Neural progenitor cell (in vitro differentiated cells): Measurements from ENCODE around the gene MSLN. TPM values are rescaled to one million over a fixed set of nuclear protein-coding genes. Genes with fewer than 3 reads are reported as not detected.
"Not testable (repeated sequence)": the region's sequence is repeated elsewhere in the genome, so short reads cannot be mapped to it uniquely, and the experiment has no call there.

Experiments
- DNase-seq: peaks from one replicate; pipeline ENCODE4 v3.0.0-alpha.2; 2016; ENCODE audit warnings: low spot score
- H2AFZ ChIP-seq: fragments of 200-600 bp; sonication (generic); replicated peaks from 2 replicates; pipeline ENCODE4 v1.6.1; 2016; ENCODE audit warnings: antibody characterized with exemption
- H3F3A ChIP-seq: fragments of 200-600 bp; sonication (generic); 2 replicates; pipeline ENCODE4 v1.6.1; 2016; ENCODE audit warnings: antibody characterized with exemption, low read depth
- H3K27ac ChIP-seq: fragments of 200-600 bp; sonication (generic); 2 replicates; pipeline ENCODE4 v1.5.1; 2016; ENCODE audit warnings: mild to moderate bottlenecking
- H3K27me3 ChIP-seq: fragments of 200-600 bp; sonication (generic); 2 replicates; pipeline ENCODE4 v1.6.1; 2016; ENCODE audit warnings: mild to moderate bottlenecking, moderate library complexity
- H3K36me3 ChIP-seq: fragments of 200-600 bp; sonication (generic); 2 replicates; pipeline ENCODE4 v1.5.1; 2016
- H3K4me1 ChIP-seq: fragments of 200-600 bp; sonication (generic); 2 replicates; pipeline ENCODE4 v1.6.1; 2016; ENCODE audit warnings: mixed run types
- H3K4me2 ChIP-seq: fragments of 200-600 bp; sonication (generic); 2 replicates; pipeline ENCODE4 v1.6.1; 2016
- H3K4me3 ChIP-seq: fragments of 200-600 bp; sonication (generic); 2 replicates; pipeline ENCODE4 v1.5.1; 2016
- H3K79me2 ChIP-seq: fragments of 200-600 bp; sonication (generic); 2 replicates; pipeline ENCODE4 v1.6.1; 2016; ENCODE audit warnings: low read depth
- H3K9ac ChIP-seq: fragments of 200-600 bp; sonication (generic); 2 replicates; pipeline ENCODE4 v1.6.1; 2016
- H3K9me3 ChIP-seq: fragments of 200-600 bp; sonication (generic); 2 replicates; pipeline ENCODE4 v1.5.1; 2016; ENCODE audit warnings: low read depth
- H4K20me1 ChIP-seq: fragments of 200-600 bp; sonication (generic); 2 replicates; pipeline ENCODE4 v1.6.1; 2016; ENCODE audit warnings: low read depth
- H3K27ac Mint-ChIP-seq: 3 replicates; pipeline ENCODE4 v1.8.0; 2021; ENCODE audit warnings: mixed read lengths
- H3K27me3 Mint-ChIP-seq: 2 replicates; pipeline ENCODE4 v1.8.0; 2022; ENCODE audit warnings: low read depth, mild to moderate bottlenecking, inconsistent platforms, moderate library complexity, mixed read lengths; ENCODE audit not compliant: insufficient read depth
- H3K36me3 Mint-ChIP-seq: 3 replicates; pipeline ENCODE4 v1.8.0; 2021; ENCODE audit warnings: mixed read lengths
- H3K4me1 Mint-ChIP-seq: 3 replicates; pipeline ENCODE4 v1.8.0; 2021; ENCODE audit warnings: mixed read lengths
- H3K4me3 Mint-ChIP-seq: 3 replicates; pipeline ENCODE4 v1.8.0; 2021; ENCODE audit warnings: mild to moderate bottlenecking, moderate library complexity, mixed read lengths
- H3K9me3 Mint-ChIP-seq: 3 replicates; pipeline ENCODE4 v1.8.0; 2020; ENCODE audit warnings: mixed read lengths
- CTCF ChIP-seq: fragments of 200-600 bp; sonication (generic); IDR thresholded peaks from 2 replicates; pipeline ENCODE4 v1.5.1; 2017; ENCODE audit warnings: antibody characterized with exemption, mild to moderate bottlenecking
- EZH2 ChIP-seq: fragments of 200-600 bp; sonication (generic); IDR thresholded peaks from 2 replicates; pipeline ENCODE4 v1.6.1; 2017; ENCODE audit warnings: antibody characterized with exemption, mild to moderate bottlenecking, moderate library complexity
- EZH2phosphoT487 ChIP-seq: fragments of 200-600 bp; sonication (generic); IDR thresholded peaks from 2 replicates; pipeline ENCODE4 v1.6.1; 2017; ENCODE audit warnings: antibody characterized with exemption
- total RNA-seq: library from RNA; depleted of rRNA; stranded (reverse); fragments of >200 nt; gene quantifications from 2 replicates; pipeline ENCODE4 v1.2.3, GENCODE V29; 2015; ENCODE audit warnings: low replicate concordance

Gene MSLN
- total RNA-seq, 1 donor from 2014 or later: 0.82 TPM

GRCh38 chr16:740459-740763, 20.1 kb upstream of the MSLN start:
- H3K9ac ChIP-seq: peak overlapping the region; percentile 71

GRCh38 chr16:740764-741505, 19.6 kb upstream of the MSLN start, which contains the start of gene CIAO3:
CIAO3 (minus strand) TSS chr16:740997; CDS start chr16:740985, 12 bp downstream.
- H3K36me3 Mint-ChIP-seq: peaks cover 2% of the 10 kb centered on the region
- H3K27me3 Mint-ChIP-seq: peaks cover 3% of the 10 kb centered on the region
- no peaks in the 10 kb centered on the region for H3K36me3 ChIP-seq
- peak within 1 kb of the TSS; percentile 90 for H3K4me3 Mint-ChIP-seq
- H2AFZ ChIP-seq: peak within 1 kb of the TSS; percentile 83
- peaks cover 4% of the 10 kb centered on the region for H3F3A ChIP-seq
- H3K4me1 ChIP-seq: peaks cover 5% of the 10 kb centered on the region
- H3K4me1 Mint-ChIP-seq: peaks cover 8% of the 10 kb centered on the region
- peak; percentile 97 for DNase-seq
- peaks cover 8% of the 10 kb centered on the region for H3K79me2 ChIP-seq
- H3K27me3 ChIP-seq: no peaks in the 10 kb centered on the region
- no peaks in the 10 kb centered on the region for H3K9me3 ChIP-seq
- no peak within 1 kb of the TSS for H3K27ac Mint-ChIP-seq
- peak within 1 kb of the TSS; percentile 95 for H3K4me3 ChIP-seq
- no peak within 1 kb of the TSS for H3K27ac ChIP-seq
- H4K20me1 ChIP-seq: no peaks in the 10 kb centered on the region
- H3K4me2 ChIP-seq: peak within 1 kb of the TSS; percentile 98
- H3K9me3 Mint-ChIP-seq: no peaks in the 10 kb centered on the region
- H3K9ac ChIP-seq: peak within 1 kb of the TSS; percentile 71
- no peak for TF ChIP-seq EZH2phosphoT487
- TF ChIP-seq CTCF: peak; percentile 89
- no peak for TF ChIP-seq EZH2

More at GRCh38 chr16:740459-740763, 20.1 kb upstream of the MSLN start:
- Histone ChIP-seq H4K20me1 (no peaks in the 10 kb centered on the region), H3K4me2 (peak overlapping the region; percentile 98), H2AFZ (peak overlapping the region; percentile 36), H3K27ac (no peak overlapping the region), H3K36me3 (no peaks in the 10 kb centered on the region), H3K79me2 (peaks cover 8% of the 10 kb centered on the region), H3K4me1 (peaks cover 5% of the 10 kb centered on the region), H3K9me3 (no peaks in the 10 kb centered on the region), H3K27me3 (no peaks in the 10 kb centered on the region), H3F3A (peaks cover 4% of the 10 kb centered on the region), H3K4me3 (peak overlapping the region; percentile 95)
- Mint-ChIP-seq H3K27me3 (peaks cover 3% of the 10 kb centered on the region), H3K27ac (no peak overlapping the region), H3K9me3 (no peaks in the 10 kb centered on the region), H3K36me3 (peaks cover 2% of the 10 kb centered on the region), H3K4me1 (peaks cover 8% of the 10 kb centered on the region), H3K4me3 (peak overlapping the region; percentile 85)
- TF ChIP-seq EZH2phosphoT487: no peak
- TF ChIP-seq CTCF: no peak
- no peak for TF ChIP-seq EZH2
- DNase-seq: peak; percentile 35

- Histone ChIP-seq H3F3A (peaks cover 4% of the 10 kb centered on the region), H3K4me3 (no peak overlapping the region), H3K9ac (no peak overlapping the region), H3K79me2 (peaks cover 8% of the 10 kb centered on the region), H3K4me2 (no peak overlapping the region), H3K36me3 (no peaks in the 10 kb centered on the region), H3K9me3 (no peaks in the 10 kb centered on the region), H2AFZ (no peak overlapping the region), H3K27ac (no peak overlapping the region), H4K20me1 (no peaks in the 10 kb centered on the region), H3K4me1 (peaks cover 5% of the 10 kb centered on the region), H3K27me3 (no peaks in the 10 kb centered on the region)
- no peak for DNase-seq
- Mint-ChIP-seq H3K36me3 (peaks cover 2% of the 10 kb centered on the region), H3K4me3 (peak overlapping the region; percentile 90), H3K27me3 (peaks cover 3% of the 10 kb centered on the region), H3K27ac (no peak overlapping the region), H3K4me1 (peaks cover 10% of the 10 kb centered on the region), H3K9me3 (no peaks in the 10 kb centered on the region)
- TF ChIP-seq EZH2phosphoT487 (no peak), CTCF (no peak), EZH2 (no peak)
Observed at GRCh38 chr16:741986-742629, 18.4 kb upstream of the MSLN start.

- not testable (repeated sequence) for H4K20me1 ChIP-seq, H3K27me3 Mint-ChIP-seq, H3K36me3 ChIP-seq, H3K4me3 Mint-ChIP-seq, H3K4me1 ChIP-seq, H3K9me3 Mint-ChIP-seq, H3K36me3 Mint-ChIP-seq, H2AFZ ChIP-seq, H3K27ac ChIP-seq, H3K27ac Mint-ChIP-seq, H3K27me3 ChIP-seq, H3K9me3 ChIP-seq, H3K4me2 ChIP-seq, H3K79me2 ChIP-seq, H3K4me3 ChIP-seq, DNase-seq, H3F3A ChIP-seq, H3K9ac ChIP-seq
- H3K4me1 Mint-ChIP-seq: peaks cover 10% of the 10 kb centered on the region
Observed at GRCh38 chr16:742894-743293, 17.6 kb upstream of the MSLN start.
